Left lobe of liver (tissue), 2 donors: ENCODE data around the gene ZC4H2. TPM values are rescaled to one million over a fixed set of nuclear protein-coding genes. Genes with fewer than 3 reads are reported as not detected.
"Not testable (repeated sequence)": the region's sequence is repeated elsewhere in the genome, so short reads cannot be mapped to it uniquely, and the experiment has no call there.

Experiments
- ATAC-seq: fragments of 200-7000 bp; cut with Tn5 transposase; one replicate; pipeline ENCODE4 v1.9.1; 2020; ENCODE audit warnings: mild to moderate bottlenecking, moderate library complexity
- DNase-seq: peaks from one replicate; pipeline ENCODE4 v3.0.0-alpha.2; 2020; ENCODE audit warnings: low spot score
- total RNA-seq: library from RNA; stranded (reverse); gene quantifications from one replicate; pipeline ENCODE4 v1.2.1, GENCODE V29; 2021
- donor health status: DM: no; HTN: no; CAD: no; lungs with moderate emphysema.
- donor health status: DM: no; HTN: yes; CAD: no.

Gene ZC4H2, protein sequence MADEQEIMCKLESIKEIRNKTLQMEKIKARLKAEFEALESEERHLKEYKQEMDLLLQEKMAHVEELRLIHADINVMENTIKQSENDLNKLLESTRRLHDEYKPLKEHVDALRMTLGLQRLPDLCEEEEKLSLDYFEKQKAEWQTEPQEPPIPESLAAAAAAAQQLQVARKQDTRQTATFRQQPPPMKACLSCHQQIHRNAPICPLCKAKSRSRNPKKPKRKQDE
- total RNA-seq = 6.2 TPM

DNA sequence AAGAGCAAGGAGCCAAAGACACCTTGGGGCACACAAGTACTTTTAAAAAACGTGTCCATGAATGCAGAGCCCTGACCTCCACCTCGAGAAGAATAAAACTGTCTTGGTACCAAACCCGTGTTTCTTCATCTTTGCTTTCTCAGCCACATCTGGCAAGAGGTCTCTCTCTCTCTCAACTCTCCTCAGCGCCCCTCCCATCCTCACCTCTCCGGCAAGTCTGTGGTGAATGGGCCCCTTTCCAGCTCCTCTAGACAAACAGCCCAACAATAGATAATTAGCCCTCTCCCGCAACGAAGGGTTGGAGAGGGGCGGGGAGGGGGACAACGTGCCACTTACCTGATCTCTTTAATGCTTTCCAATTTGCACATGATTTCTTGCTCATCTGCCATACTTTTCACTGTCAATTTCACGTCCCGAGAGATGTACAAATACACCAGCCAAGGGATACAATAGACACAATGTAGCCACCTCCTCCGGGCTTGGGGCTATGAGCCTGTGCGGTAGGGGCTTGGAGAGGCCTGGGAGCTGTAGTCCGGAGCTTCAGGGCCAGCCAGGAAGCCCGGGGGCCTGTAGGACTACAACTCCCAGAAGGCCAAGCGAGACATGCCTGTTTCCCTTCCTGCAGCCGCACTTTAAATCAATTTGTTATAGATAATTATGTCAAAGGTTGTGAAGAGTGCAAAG, at the start of gene ZC4H2:
ZC4H2 (minus strand) TSS at position 462 of the 684 bp plus-strand sequence; CDS start at position 389, 73 bp downstream.
- ATAC-seq (peak; percentile 99), DNase-seq (peak; percentile 73)

DNA sequence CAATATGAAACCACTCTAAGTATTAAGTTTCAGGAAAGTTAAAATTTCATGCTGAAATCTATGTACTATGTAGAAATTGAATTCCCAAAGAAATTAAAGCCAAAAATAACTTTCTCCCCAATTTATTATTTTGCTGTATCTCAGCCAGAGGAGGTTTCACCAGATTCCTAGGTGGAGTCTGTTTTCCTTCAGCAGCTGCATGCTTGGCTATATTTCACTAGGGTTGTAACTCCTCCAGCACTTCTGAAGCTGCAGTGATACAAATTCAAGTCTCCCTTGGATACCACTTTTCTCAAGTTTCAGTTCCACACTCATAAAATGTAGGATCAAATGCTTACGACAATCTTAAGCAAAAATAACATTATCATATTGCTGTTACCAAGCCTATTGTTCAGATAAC, 41.2 kb upstream of the ZC4H2 start:
- ATAC-seq = no peak
- no peak for DNase-seq

DNA sequence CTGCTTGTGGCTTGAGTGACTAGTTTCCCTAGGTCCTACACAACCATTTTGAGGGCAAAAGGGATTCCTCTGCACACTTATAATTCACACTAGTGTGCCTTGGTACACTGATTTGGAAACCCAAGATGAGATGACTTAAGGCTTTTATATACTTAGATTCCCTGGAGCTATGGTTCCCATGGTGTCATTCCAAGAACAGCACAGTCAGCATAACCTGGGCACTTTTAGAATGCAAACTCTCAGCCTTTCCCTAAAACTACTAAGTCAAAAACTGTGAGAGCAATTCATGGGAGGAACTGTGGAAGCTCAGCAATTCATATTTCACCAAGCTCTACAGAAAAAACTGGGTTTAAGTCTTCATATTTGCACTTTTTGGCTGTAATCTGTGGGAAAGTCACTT, 38.0 kb upstream of the ZC4H2 start:
- no peak for ATAC-seq

DNA sequence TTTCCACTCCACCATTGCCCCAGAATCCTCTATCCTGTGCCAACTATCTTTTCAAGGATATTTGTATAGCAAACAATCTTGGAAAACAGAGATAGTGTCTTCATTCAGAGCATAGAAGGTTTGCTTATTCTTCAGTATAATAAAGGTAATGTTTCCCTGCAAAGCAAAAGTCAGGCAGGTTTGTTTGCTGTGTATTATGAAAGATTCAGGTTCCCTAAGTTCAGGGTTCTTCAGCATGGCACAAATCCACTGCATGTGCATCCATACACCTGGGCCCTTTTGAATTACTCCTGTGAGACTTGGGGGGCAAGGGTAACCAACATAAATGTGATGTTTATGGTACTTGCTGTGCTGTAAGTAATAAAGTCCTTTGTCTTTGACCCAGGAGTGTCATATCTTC, 33.2 kb upstream of the ZC4H2 start:
- DNase-seq = no peak
- peak; percentile 76 for ATAC-seq

More for the DNA sequence above, 38.0 kb upstream of the ZC4H2 start:
- no peak for DNase-seq

- not testable (repeated sequence) for ATAC-seq, DNase-seq
Measured at GRCh38 chrX:65002208-65002607, 26.0 kb upstream of the ZC4H2 start.

DNA sequence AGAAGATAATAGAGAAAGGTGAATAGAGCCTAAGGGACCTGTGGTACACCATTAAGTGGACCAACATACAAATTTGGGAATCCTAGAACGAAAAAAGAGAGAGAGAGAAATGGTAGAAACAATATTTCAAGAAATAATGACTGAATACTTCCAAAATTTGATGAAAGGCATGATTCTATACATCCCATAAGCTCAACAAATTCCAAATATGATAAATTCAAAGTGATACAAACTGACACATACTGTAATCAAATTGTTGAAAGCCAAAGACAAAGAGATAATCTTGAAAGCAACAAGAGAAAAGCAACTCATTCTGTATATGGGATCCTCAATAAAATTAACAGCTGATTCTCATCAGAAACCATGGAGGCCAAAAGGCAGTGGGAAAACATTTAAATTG, 20.6 kb upstream of the ZC4H2 start:
- ATAC-seq (no peak), DNase-seq (no peak)

DNA sequence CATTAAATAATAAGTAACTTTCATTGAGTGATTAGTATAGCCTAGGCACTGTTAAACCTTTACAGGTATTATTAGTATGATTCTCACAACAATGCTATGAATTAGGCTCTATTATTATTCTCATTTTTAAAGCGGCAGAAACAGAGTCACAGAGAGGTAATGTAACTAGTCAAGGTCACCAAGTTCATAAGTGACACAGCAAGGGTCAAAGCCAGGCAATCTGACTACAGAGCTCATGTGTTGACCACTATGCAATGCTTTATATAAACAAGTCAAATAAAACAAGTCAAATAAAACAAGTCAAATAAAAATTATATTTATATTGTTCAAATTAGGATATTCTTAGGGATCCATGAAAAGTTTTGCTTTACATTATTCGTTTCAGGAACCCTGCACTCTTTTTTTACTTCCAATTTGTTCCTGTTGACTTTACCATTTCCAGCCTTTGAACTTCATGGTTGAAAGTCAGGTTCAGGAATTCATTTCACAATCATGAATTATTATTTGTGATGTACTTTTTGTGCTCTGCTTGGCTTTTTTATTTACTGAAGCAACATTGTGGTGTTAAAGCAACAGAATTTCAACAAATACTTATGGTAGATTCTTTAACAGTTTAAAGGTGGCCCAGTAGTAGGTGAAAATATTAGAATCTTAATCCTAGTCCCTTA, 18.0 kb upstream of the ZC4H2 start:
- DNase-seq (no peak), ATAC-seq (peak; percentile 78)

- ATAC-seq (no peak), DNase-seq (no peak)
Measured at GRCh38 chrX:64977830-64978229, 1.6 kb upstream of the ZC4H2 start.

GRCh38 chrX:64977051-64977450, 801 bp upstream of the ZC4H2 start:
- DNase-seq = no peak
- no peak for ATAC-seq

DNA sequence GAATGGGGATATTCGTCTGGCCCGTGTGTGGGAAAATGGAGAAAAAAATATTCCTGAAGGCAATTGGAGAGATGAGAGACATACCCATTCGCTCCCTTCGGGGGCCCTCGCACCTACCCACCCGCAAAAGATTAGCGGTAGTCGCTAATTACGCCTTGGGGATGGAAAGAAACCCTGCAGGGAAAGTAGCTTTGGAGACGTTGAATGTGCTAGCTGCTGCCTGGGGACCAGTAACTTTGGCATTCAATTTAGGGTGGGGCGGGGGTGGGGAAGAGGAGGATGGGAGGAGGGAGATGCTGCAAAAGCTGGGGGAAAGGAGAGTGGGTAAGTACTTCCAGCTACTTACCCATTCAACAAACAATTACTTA, 407 bp upstream of the ZC4H2 start:
- peak; percentile 4 for ATAC-seq
- DNase-seq = no peak

- ATAC-seq (peak; percentile 63), DNase-seq (peak; percentile 44)
Measured at GRCh38 chrX:64975491-64975890, 759 bp downstream of the ZC4H2 start.

- peak; percentile 92 for ATAC-seq
Measured at GRCh38 chrX:64925480-64925879, 50.8 kb downstream of the ZC4H2 start.

DNA sequence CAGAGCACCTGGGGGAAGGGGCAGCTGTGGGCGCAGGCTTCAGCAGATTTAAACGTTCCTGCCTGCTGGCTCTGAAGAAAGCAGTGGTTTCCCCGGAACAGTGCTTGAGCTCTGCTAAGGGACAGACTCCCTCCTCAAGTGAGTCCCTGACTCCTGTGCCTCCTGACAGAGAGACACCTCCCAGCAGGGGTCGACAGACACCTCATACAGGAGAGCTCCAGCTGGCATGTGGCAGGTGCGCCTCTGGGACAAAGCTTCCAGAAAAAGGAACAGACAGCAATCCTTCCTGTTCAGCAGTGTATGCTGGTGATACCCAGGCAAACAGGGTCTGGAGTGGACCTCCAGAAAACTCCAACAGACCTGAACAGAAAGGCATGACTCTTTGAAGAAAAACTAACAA, 68.1 kb downstream of the ZC4H2 start:
- no peak for ATAC-seq
- no peak for DNase-seq

More at GRCh38 chrX:64925480-64925879, 50.8 kb downstream of the ZC4H2 start:
- no peak for DNase-seq

DNA sequence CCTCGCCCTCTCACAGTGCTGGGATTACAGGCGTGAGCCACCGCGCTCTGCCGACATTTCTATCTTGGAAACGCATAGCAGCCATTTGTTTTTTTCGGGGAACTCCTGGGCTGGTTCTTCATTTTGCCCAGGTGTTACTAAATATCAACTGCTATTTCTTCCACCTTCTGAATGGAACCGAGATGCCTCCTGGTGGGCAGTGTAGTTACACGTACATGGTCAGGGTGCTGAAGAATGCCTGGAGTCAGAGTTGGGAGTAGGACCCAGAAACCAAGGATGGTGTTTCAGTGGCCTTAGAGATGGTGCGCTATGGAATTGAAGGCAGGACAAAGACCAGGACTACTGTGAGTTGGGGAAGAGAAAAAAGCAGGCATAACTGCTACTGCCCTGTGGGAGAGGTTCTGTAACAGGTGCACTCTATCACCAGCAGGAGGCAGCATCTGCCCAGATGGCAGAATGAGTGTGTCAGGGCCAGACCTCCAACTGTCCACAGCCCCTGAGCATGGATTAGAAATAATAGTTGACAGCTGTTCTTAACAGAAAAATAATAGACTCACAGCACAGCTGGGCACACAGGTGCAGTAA, 81.7 kb downstream of the ZC4H2 start:
- peak; percentile 94 for ATAC-seq
- DNase-seq = peak; percentile 50

DNA sequence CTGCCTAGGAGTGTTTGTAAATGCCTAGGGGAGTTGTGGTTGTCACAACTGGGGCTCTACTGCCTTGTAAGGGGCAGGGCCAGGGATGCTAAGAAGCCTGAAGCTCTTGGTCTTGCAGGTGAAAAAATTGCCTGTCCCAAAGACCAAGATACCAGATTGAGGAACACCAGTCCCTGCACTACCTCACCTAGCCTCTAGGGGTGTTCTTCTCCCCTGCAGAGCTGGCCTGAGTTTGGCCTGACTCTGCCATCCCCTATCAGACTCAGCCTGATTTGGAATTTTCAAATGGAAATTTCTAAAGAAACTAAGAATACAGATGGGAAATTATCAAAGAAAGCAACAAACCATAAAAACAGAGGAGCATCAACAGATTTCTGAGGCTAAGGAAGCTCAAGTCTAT, 90.4 kb downstream of the ZC4H2 start:
- no peak for DNase-seq
- peak; percentile 75 for ATAC-seq

DNA sequence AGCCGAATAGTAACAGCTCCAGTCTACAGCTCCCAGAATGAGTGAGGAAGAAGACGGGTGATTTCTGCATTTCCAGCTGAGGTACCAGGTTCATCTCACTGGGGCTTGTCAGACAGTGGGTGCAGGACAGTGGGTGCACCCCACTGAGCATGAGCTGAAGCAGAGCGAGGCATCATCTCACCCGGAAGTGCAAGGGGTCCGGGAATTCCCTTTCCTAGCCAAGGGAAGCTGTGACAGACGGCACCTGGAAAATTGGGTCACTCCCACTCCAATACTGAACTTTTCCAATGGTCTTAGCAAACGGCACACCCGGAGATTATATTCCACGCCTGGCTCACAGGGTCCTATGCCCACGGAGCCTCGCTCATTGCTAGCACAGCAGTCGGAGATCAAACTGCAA, 97.5 kb downstream of the ZC4H2 start:
- not testable (repeated sequence) for DNase-seq, ATAC-seq

GRCh38 chrX:64867217-64867616, 109.0 kb downstream of the ZC4H2 start:
- DNase-seq (no peak), ATAC-seq (no peak)

Other genes starting within 250 kb of the ZC4H2 start
- gene ZC3H12B, start 58.4 kb upstream of the ZC4H2 start, total RNA-seq = 1.6 TPM